Astrocyte (in vitro differentiated cells and primary cell): Measurements from ENCODE around the gene CCDC141. TPM values are rescaled to one million over a fixed set of nuclear protein-coding genes. Genes with fewer than 3 reads are reported as not detected.
A peak's percentile ranks its signal among the peaks of the same experiment; 100 is the strongest.

Experiments
- DNase-seq: peaks from one replicate; pipeline ENCODE4 v3.0.0-alpha.2; 2010; ENCODE audit warnings: low read depth
- FAIRE-seq: peaks from 2 replicates; lab custom pipeline; 2011; peaks lifted over from hg19 to GRCh38; lab: Jason Lieb, UNC
- H2AFZ ChIP-seq: 2 replicates; pipeline ENCODE4 v1.6.0; 2012; ENCODE audit warnings: low read depth, low read length, inconsistent platforms
- H3K27ac ChIP-seq: 2 replicates; pipeline ENCODE4 v1.5.1; 2011; ENCODE audit warnings: low read depth, low read length, inconsistent platforms
- H3K27me3 ChIP-seq: 2 replicates; pipeline ENCODE4 v1.6.0; 2011; ENCODE audit warnings: low read length, inconsistent platforms; ENCODE audit not compliant: insufficient read depth
- H3K36me3 ChIP-seq: 2 replicates; pipeline ENCODE4 v1.5.1; 2011; ENCODE audit warnings: low read length, inconsistent platforms; ENCODE audit not compliant: insufficient read depth
- H3K4me1 ChIP-seq: 2 replicates; pipeline ENCODE4 v1.5.1; 2011; ENCODE audit warnings: low read length, inconsistent platforms; ENCODE audit not compliant: insufficient read depth
- H3K4me2 ChIP-seq: 2 replicates; pipeline ENCODE4 v1.6.0; 2012; ENCODE audit warnings: low read length, inconsistent platforms
- H3K4me3 ChIP-seq: 2 replicates; pipeline ENCODE4 v1.5.1; 2011; ENCODE audit warnings: low read depth, mild to moderate bottlenecking, low read length, inconsistent platforms; ENCODE audit not compliant: insufficient read depth
- H3K79me2 ChIP-seq: 2 replicates; pipeline ENCODE4 v1.6.0; 2012; ENCODE audit warnings: mild to moderate bottlenecking, low read length, inconsistent platforms; ENCODE audit not compliant: insufficient read depth
- H3K9ac ChIP-seq: 2 replicates; pipeline ENCODE4 v1.6.0; 2012; ENCODE audit warnings: mild to moderate bottlenecking, low read length, inconsistent platforms
- H3K9me3 ChIP-seq: 2 replicates; pipeline ENCODE4 v1.5.1; 2012; ENCODE audit warnings: low read depth, mild to moderate bottlenecking, low read length, inconsistent platforms; ENCODE audit not compliant: insufficient read depth
- H4K20me1 ChIP-seq: 2 replicates; pipeline ENCODE4 v1.6.0; 2012; ENCODE audit warnings: low read length, inconsistent platforms; ENCODE audit not compliant: insufficient read depth
- H3K27ac Mint-ChIP-seq: one replicate; pipeline ENCODE4 v1.8.0; 2021; ENCODE audit warnings: mild to moderate bottlenecking, mixed read lengths; ENCODE audit not compliant: unreplicated experiment
- H3K27me3 Mint-ChIP-seq: one replicate; pipeline ENCODE4 v1.8.0; 2021; ENCODE audit warnings: low read depth, mixed read lengths; ENCODE audit not compliant: unreplicated experiment
- H3K36me3 Mint-ChIP-seq: one replicate; pipeline ENCODE4 v1.8.0; 2021; ENCODE audit warnings: low read depth, mixed read lengths; ENCODE audit not compliant: unreplicated experiment
- H3K4me1 Mint-ChIP-seq: one replicate; pipeline ENCODE4 v1.8.0; 2021; ENCODE audit warnings: low read depth, mixed read lengths; ENCODE audit not compliant: unreplicated experiment
- H3K4me3 Mint-ChIP-seq: one replicate; pipeline ENCODE4 v1.8.0; 2021; ENCODE audit warnings: mild to moderate bottlenecking, moderate library complexity, mixed read lengths; ENCODE audit not compliant: unreplicated experiment
- H3K9me3 Mint-ChIP-seq: one replicate; pipeline ENCODE4 v1.8.0; 2021; ENCODE audit warnings: mild to moderate bottlenecking, mixed read lengths; ENCODE audit not compliant: unreplicated experiment
- EZH2 ChIP-seq: IDR thresholded peaks from 2 replicates; pipeline ENCODE4 v1.6.1; 2012; ENCODE audit warnings: mild to moderate bottlenecking, low read length, inconsistent platforms; ENCODE audit not compliant: insufficient read depth
- total RNA-seq: library from RNA; stranded (reverse); gene quantifications from 2 replicates; pipeline ENCODE4 v1.2.1, GENCODE V29; 2021
- TF ChIP-seq, protein P1 (sequence below): IDR thresholded peaks from 2 replicates; pipeline ENCODE4 v1.5.1; 2011; ENCODE audit warnings: low read depth, mild to moderate bottlenecking, inconsistent platforms, low read length, moderate library complexity; ENCODE audit not compliant: insufficient read depth

CCDC141 gene
- total RNA-seq, 1 donor from 2014 or later: 0.18 TPM

DNA sequence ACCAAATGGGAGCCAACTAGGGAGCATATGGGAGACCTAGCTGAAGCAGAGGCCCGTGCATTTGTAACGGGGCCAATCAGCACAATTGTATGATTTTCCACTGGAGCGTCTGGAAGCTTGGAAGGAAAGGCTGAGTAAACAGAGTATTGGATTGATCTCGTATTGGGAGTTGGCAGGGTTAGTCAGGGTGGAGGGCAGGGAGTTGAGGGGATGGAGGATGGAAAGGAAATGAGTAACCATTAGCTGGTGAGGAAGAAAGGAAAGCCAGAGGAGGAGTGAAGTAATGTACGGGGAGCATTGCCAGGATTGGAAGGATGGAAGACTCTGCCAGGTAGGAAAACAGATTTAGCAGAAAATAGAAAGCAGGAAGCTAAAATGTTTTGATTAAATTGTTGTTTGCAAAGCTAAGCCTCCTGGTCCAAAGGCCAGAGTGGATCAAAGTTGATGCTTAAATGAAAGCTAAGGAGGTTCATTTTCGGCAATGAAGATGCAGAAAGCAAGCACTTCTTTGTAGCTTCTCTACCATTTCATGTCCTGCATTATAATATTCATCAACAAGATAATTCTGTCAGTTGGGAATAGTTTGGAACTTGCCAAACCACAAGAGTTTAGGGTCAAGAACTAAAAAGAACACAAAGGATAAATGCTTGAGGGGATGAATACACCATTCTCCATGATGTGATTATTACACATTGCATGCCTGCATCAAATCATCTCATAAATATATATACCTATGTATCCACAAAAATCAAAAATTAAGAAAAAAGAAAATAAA, 167.1 kb downstream of the CCDC141 start:
- no peaks in the 10 kb centered on the region for H4K20me1 ChIP-seq
- no peaks in the 10 kb centered on the region for H3K27me3 ChIP-seq
- no peak overlapping the region for H3K4me3 ChIP-seq
- H3K4me3 Mint-ChIP-seq: no peak overlapping the region
- no peaks in the 10 kb centered on the region for H3K36me3 ChIP-seq
- no peaks in the 10 kb centered on the region for H3K79me2 ChIP-seq
- no peaks in the 10 kb centered on the region for H3K9me3 Mint-ChIP-seq
- peak; percentile 78 for FAIRE-seq
- H3K27ac Mint-ChIP-seq: no peak overlapping the region
- no peak overlapping the region for H3K27ac ChIP-seq
- H3K4me1 Mint-ChIP-seq: peaks cover 3% of the 10 kb centered on the region
- H3K27me3 Mint-ChIP-seq: no peaks in the 10 kb centered on the region
- no peak overlapping the region for H2AFZ ChIP-seq
- H3K36me3 Mint-ChIP-seq: no peaks in the 10 kb centered on the region
- no peaks in the 10 kb centered on the region for H3K9me3 ChIP-seq
- peaks cover 6% of the 10 kb centered on the region for H3K4me1 ChIP-seq
- H3K4me2 ChIP-seq: peak overlapping the region; percentile 78
- H3K9ac ChIP-seq: no peak overlapping the region
- peak; percentile 86 for DNase-seq
- TF ChIP-seq, protein P1, sequence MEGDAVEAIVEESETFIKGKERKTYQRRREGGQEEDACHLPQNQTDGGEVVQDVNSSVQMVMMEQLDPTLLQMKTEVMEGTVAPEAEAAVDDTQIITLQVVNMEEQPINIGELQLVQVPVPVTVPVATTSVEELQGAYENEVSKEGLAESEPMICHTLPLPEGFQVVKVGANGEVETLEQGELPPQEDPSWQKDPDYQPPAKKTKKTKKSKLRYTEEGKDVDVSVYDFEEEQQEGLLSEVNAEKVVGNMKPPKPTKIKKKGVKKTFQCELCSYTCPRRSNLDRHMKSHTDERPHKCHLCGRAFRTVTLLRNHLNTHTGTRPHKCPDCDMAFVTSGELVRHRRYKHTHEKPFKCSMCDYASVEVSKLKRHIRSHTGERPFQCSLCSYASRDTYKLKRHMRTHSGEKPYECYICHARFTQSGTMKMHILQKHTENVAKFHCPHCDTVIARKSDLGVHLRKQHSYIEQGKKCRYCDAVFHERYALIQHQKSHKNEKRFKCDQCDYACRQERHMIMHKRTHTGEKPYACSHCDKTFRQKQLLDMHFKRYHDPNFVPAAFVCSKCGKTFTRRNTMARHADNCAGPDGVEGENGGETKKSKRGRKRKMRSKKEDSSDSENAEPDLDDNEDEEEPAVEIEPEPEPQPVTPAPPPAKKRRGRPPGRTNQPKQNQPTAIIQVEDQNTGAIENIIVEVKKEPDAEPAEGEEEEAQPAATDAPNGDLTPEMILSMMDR: no peak
- TF ChIP-seq EZH2: no peak

GRCh38 chr2:178881075-178881474, 168.9 kb downstream of the CCDC141 start:
- H3K79me2 ChIP-seq: no peaks in the 10 kb centered on the region
- H3K36me3 ChIP-seq: no peaks in the 10 kb centered on the region
- Mint-ChIP-seq H3K27me3 (no peaks in the 10 kb centered on the region), H3K4me1 (peaks cover 3% of the 10 kb centered on the region), H3K4me3 (no peak overlapping the region), H3K36me3 (no peaks in the 10 kb centered on the region), H3K27ac (no peak overlapping the region), H3K9me3 (no peaks in the 10 kb centered on the region)
- no peaks in the 10 kb centered on the region for H3K9me3 ChIP-seq
- peaks cover 6% of the 10 kb centered on the region for H3K4me1 ChIP-seq
- H3K27me3 ChIP-seq: no peaks in the 10 kb centered on the region
- H3K27ac ChIP-seq: no peak overlapping the region
- H3K4me3 ChIP-seq: no peak overlapping the region
- no peak overlapping the region for H2AFZ ChIP-seq
- H4K20me1 ChIP-seq: no peaks in the 10 kb centered on the region
- H3K4me2 ChIP-seq: no peak overlapping the region
- DNase-seq (no peak), FAIRE-seq (no peak)
- H3K9ac ChIP-seq: no peak overlapping the region
- TF ChIP-seq, protein P1: no peak
- TF ChIP-seq EZH2: no peak

DNA sequence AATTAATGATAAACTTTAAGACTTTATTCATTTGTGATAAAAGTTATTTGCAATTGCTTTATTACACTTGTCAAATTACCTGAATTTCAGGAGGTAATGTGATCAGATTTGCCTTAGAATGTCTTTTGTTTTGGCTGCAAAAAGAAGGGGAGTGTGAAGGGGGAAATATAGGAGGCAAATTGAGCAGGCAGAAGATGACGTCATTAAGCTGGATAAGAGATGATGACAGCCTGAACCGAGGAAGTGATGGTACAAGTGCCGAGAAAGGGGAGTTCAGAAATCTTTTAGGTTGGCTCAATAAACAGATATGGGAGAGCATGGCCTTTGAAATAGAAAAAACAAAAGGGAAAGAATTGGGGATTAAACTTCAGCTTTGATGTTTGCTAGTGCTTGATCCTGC, 169.7 kb downstream of the CCDC141 start:
- Mint-ChIP-seq H3K9me3 (no peaks in the 10 kb centered on the region), H3K27me3 (no peaks in the 10 kb centered on the region), H3K4me3 (no peak overlapping the region), H3K4me1 (peaks cover 3% of the 10 kb centered on the region), H3K27ac (no peak overlapping the region), H3K36me3 (no peaks in the 10 kb centered on the region)
- H4K20me1 ChIP-seq: no peaks in the 10 kb centered on the region
- no peak for FAIRE-seq
- no peaks in the 10 kb centered on the region for H3K36me3 ChIP-seq
- TF ChIP-seq, protein P1: no peak
- no peak for TF ChIP-seq EZH2
- no peak overlapping the region for H2AFZ ChIP-seq
- peaks cover 6% of the 10 kb centered on the region for H3K4me1 ChIP-seq
- H3K4me3 ChIP-seq: no peak overlapping the region
- H3K9me3 ChIP-seq: no peaks in the 10 kb centered on the region
- no peak for DNase-seq
- no peak overlapping the region for H3K9ac ChIP-seq
- H3K27me3 ChIP-seq: no peaks in the 10 kb centered on the region
- no peaks in the 10 kb centered on the region for H3K79me2 ChIP-seq
- no peak overlapping the region for H3K27ac ChIP-seq
- no peak overlapping the region for H3K4me2 ChIP-seq
